GM23338 (cell line): ENCODE data around the gene MAST4. TPM values are rescaled to one million over a fixed set of nuclear protein-coding genes. Genes with fewer than 3 reads are reported as not detected.

Source experiments
- ATAC-seq: fragments of 200-7000 bp; cut with Tn5 transposase; 3 replicates; pipeline ENCODE4 v1.9.1; 2020
- DNase-seq: peaks from one replicate; pipeline ENCODE4 v3.0.0-alpha.2; 2015; ENCODE audit warnings: low spot score
- H2AFZ ChIP-seq: fragments of 200-600 bp; sonication (generic); 2 replicates; pipeline ENCODE4 v1.8.0; 2016; ENCODE audit warnings: antibody characterized with exemption, mild to moderate bottlenecking, moderate library complexity
- H3F3A ChIP-seq: fragments of 200-600 bp; sonication (generic); replicated peaks from 2 replicates; pipeline ENCODE4 v1.8.0; 2017; ENCODE audit warnings: antibody characterized with exemption, mixed run types, low read depth
- H3K27ac ChIP-seq: fragments of 200-600 bp; sonication (generic); 2 replicates; pipeline ENCODE4 v1.6.1; 2016; ENCODE audit warnings: low read depth
- H3K27me3 ChIP-seq: fragments of 200-600 bp; sonication (generic); 2 replicates; pipeline ENCODE4 v1.8.0; 2016; ENCODE audit warnings: mild to moderate bottlenecking, mixed run types, moderate library complexity; ENCODE audit not compliant: insufficient read depth
- H3K36me3 ChIP-seq: fragments of 200-600 bp; sonication (generic); 2 replicates; pipeline ENCODE4 v1.8.0; 2016; ENCODE audit warnings: mild to moderate bottlenecking; ENCODE audit not compliant: insufficient read depth
- H3K4me1 ChIP-seq: fragments of 200-600 bp; sonication (generic); 2 replicates; pipeline ENCODE4 v1.8.0; 2016; ENCODE audit warnings: mild to moderate bottlenecking, moderate library complexity; ENCODE audit not compliant: insufficient read depth
- H3K4me2 ChIP-seq: fragments of 200-600 bp; sonication (generic); 2 replicates; pipeline ENCODE4 v1.7.1; 2017; ENCODE audit warnings: mixed run types
- H3K4me3 ChIP-seq: fragments of 200-600 bp; sonication (generic); 2 replicates; pipeline ENCODE4 v1.6.1; 2016; ENCODE audit warnings: mixed run types
- H3K79me2 ChIP-seq: fragments of 200-600 bp; sonication (generic); replicated peaks from 2 replicates; pipeline ENCODE4 v1.8.0; 2017; ENCODE audit warnings: mild to moderate bottlenecking; ENCODE audit not compliant: insufficient read depth
- H3K9me2 ChIP-seq: fragments of 200-600 bp; sonication (generic); 2 replicates; pipeline ENCODE4 v1.8.0; 2017; ENCODE audit not compliant: insufficient read depth
- H4K20me1 ChIP-seq: fragments of 200-600 bp; sonication (generic); replicated peaks from 2 replicates; pipeline ENCODE4 v1.8.0; 2017; ENCODE audit warnings: mild to moderate bottlenecking; ENCODE audit not compliant: insufficient read depth
- H3K27ac Mint-ChIP-seq: 2 replicates; pipeline ENCODE4 v1.8.0; 2020; ENCODE audit warnings: inconsistent platforms, mild to moderate bottlenecking, moderate library complexity, mixed read lengths
- H3K27me3 Mint-ChIP-seq: 3 replicates; pipeline ENCODE4 v1.8.0; 2022; ENCODE audit warnings: low read depth, mild to moderate bottlenecking, moderate library complexity, mixed read lengths, inconsistent platforms; ENCODE audit not compliant: insufficient read depth, poor library complexity
- H3K36me3 Mint-ChIP-seq: 3 replicates; pipeline ENCODE4 v1.8.0; 2021; ENCODE audit warnings: low read depth, mild to moderate bottlenecking, inconsistent platforms, moderate library complexity, mixed read lengths
- H3K4me1 Mint-ChIP-seq: 3 replicates; pipeline ENCODE4 v1.8.0; 2020; ENCODE audit warnings: mild to moderate bottlenecking, inconsistent platforms, mixed read lengths
- H3K4me3 Mint-ChIP-seq: 3 replicates; pipeline ENCODE4 v1.8.0; 2021; ENCODE audit warnings: moderate library complexity, mild to moderate bottlenecking, inconsistent platforms, mixed read lengths
- H3K9me3 Mint-ChIP-seq: 3 replicates; pipeline ENCODE4 v1.8.0; 2020; ENCODE audit warnings: moderate library complexity, mild to moderate bottlenecking, inconsistent platforms, mixed read lengths
- CREB1 ChIP-seq: fragments of 250-450 bp; sonication (Bioruptor Pico); IDR thresholded peaks from 2 replicates; pipeline ENCODE4 v1.5.0; 2020; ENCODE audit warnings: low read depth, mild to moderate bottlenecking, moderate library complexity
- EZH2 ChIP-seq: fragments of 200-600 bp; sonication (generic); IDR thresholded peaks from one replicate; pipeline ENCODE4 v1.8.0; 2017; ENCODE audit warnings: antibody characterized with exemption, mild to moderate bottlenecking, low read depth; ENCODE audit not compliant: unreplicated experiment
- EZH2phosphoT487 ChIP-seq: fragments of 200-600 bp; sonication (generic); IDR thresholded peaks from one replicate; pipeline ENCODE4 v1.8.1; 2018; ENCODE audit warnings: antibody characterized with exemption; ENCODE audit not compliant: unreplicated experiment
- NANOG ChIP-seq: IDR thresholded peaks from 2 replicates; pipeline ENCODE4 v1.6.1; 2016; ENCODE audit warnings: antibody characterized with exemption, borderline replicate concordance
- POLR2AphosphoS5 ChIP-seq: IDR thresholded peaks from 2 replicates; pipeline ENCODE4 v1.6.1; 2016; ENCODE audit warnings: antibody characterized with exemption, low read depth
- REST ChIP-seq: IDR thresholded peaks from one replicate; pipeline ENCODE4 v1.6.1; 2018; ENCODE audit warnings: antibody characterized with exemption; ENCODE audit not compliant: unreplicated experiment
- STAT1 ChIP-seq: IDR thresholded peaks from one replicate; pipeline ENCODE4 v1.6.1; 2016; ENCODE audit warnings: antibody characterized with exemption; ENCODE audit not compliant: unreplicated experiment
- ZNF114 ChIP-seq: fragments of 250-450 bp; sonication (Bioruptor Pico); IDR thresholded peaks from 2 replicates; pipeline ENCODE4 v1.5.0; 2020; ENCODE audit warnings: mild to moderate bottlenecking, moderate library complexity
- ZNF462 ChIP-seq: fragments of 250-450 bp; sonication (Bioruptor Pico); IDR thresholded peaks from 2 replicates; pipeline ENCODE4 v1.5.0; 2020; ENCODE audit warnings: mild to moderate bottlenecking, moderate library complexity
- polyA plus RNA-seq: library from polyadenylated mRNA; unstranded; fragments of >200 nt; fragmentation: Nextera tagmentation; extraction: Ambion mirVana; gene quantifications from 2 replicates; pipeline ENCODE4 v1.2.1, GENCODE V29; 2016
- total RNA-seq: library from RNA; depleted of rRNA; stranded (reverse); fragments of >200 nt; shearing (Covaris generic); gene quantifications from 2 replicates; pipeline ENCODE4 v1.2.3, GENCODE V29; 2014

The MAST4 gene
- total and polyA plus RNA-seq, 2 experiments from 2014 or later = 3.6 to 8.5 TPM

GRCh38 chr5:67005737-67006499 lies 409.7 kb downstream of the MAST4 start (continued):
- no peak for TF ChIP-seq ZNF462 (CRISPR knock-in tag)
- no peak for TF ChIP-seq STAT1
- TF ChIP-seq EZH2phosphoT487 = no peak
- no peak for TF ChIP-seq ZNF114 (CRISPR knock-in tag)
- TF ChIP-seq NANOG = no peak

- peaks cover 22% of the 10 kb centered on the region for H3K4me1 ChIP-seq
- TF ChIP-seq REST (no peak), POLR2AphosphoS5 (no peak), EZH2 (no peak), CREB1 (no peak)
- no peak overlapping the region for H3K27ac ChIP-seq
- H3K27me3 ChIP-seq = peaks cover 10% of the 10 kb centered on the region
- H3K9me2 ChIP-seq = no peaks in the 10 kb centered on the region
- no peak for DNase-seq
- H3K4me1 Mint-ChIP-seq = peaks cover 32% of the 10 kb centered on the region
- no peak for ATAC-seq
- no peak overlapping the region for H2AFZ ChIP-seq
- H3K36me3 Mint-ChIP-seq = no peaks in the 10 kb centered on the region
- H3K4me3 ChIP-seq = no peak overlapping the region
- no peak overlapping the region for H3K27ac Mint-ChIP-seq
- H3K27me3 Mint-ChIP-seq = peaks cover 9% of the 10 kb centered on the region
- no peaks in the 10 kb centered on the region for H3F3A ChIP-seq
- H3K9me3 Mint-ChIP-seq = no peaks in the 10 kb centered on the region
- H3K79me2 ChIP-seq = no peaks in the 10 kb centered on the region
- H3K36me3 ChIP-seq = no peaks in the 10 kb centered on the region
- H3K4me2 ChIP-seq = no peak overlapping the region
- H4K20me1 ChIP-seq = no peaks in the 10 kb centered on the region
- H3K4me3 Mint-ChIP-seq = no peak overlapping the region
These were observed 410.3 kb downstream of the MAST4 start for GRCh38 chr5:67006500-67006848.
